Activated T-cell treated with anti-CD3 and anti-CD28 coated beads for 48 hours (primary cell): ENCODE measurements around the gene SMIM34.
"Not testable (repeated sequence)": the region's sequence is repeated elsewhere in the genome, so short reads cannot be mapped to it uniquely, and the experiment has no call there.

ENCODE experiments used
- DNase-seq: peaks from one replicate; pipeline ENCODE4 v3.0.0-alpha.2; 2020; ENCODE audit warnings: low read depth

The SMIM34 gene

GRCh38 chr21:34423805-34424204 is at the start of gene SMIM34:
Gene SMIM34 (minus strand): TSS chr21:34423951. CDS start chr21:34423839, 112 bp downstream.
- not testable (repeated sequence) for DNase-seq

GRCh38 chr21:34467333-34467732 is 43.6 kb upstream of the SMIM34 start:
- DNase-seq, result not testable (repeated sequence)

- DNase-seq, result not testable (repeated sequence)
Observed at GRCh38 chr21:34459426-34459825, 35.7 kb upstream of the SMIM34 start.

GRCh38 chr21:34458266-34458665 is 34.5 kb upstream of the SMIM34 start:
- not testable (repeated sequence) for DNase-seq

- not testable (repeated sequence) for DNase-seq
Observed at GRCh38 chr21:34456180-34456579, 32.4 kb upstream of the SMIM34 start.

- not testable (repeated sequence) for DNase-seq
Observed at GRCh38 chr21:34455628-34456027, 31.9 kb upstream of the SMIM34 start.

DNA sequence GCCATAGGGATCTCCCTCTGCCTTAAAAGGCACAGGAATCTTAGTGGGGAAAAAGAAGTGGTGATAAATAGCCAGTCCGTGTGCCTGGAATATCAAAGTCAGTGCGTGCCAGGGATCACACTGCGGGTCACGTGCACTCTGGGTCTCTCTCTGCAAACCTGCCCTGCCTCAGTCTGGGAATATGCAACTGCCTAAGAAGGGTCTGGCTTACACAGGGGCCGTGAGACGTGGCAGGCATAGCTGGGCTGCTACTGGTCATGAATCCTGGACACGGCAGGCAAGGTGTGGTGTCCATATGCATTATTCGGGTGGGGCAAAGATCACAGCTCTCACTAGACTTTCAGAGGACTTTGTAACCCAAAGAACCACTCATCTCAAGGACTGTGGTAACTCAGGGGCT is 23.3 kb upstream of the SMIM34 start:
- DNase-seq, result not testable (repeated sequence)

DNA sequence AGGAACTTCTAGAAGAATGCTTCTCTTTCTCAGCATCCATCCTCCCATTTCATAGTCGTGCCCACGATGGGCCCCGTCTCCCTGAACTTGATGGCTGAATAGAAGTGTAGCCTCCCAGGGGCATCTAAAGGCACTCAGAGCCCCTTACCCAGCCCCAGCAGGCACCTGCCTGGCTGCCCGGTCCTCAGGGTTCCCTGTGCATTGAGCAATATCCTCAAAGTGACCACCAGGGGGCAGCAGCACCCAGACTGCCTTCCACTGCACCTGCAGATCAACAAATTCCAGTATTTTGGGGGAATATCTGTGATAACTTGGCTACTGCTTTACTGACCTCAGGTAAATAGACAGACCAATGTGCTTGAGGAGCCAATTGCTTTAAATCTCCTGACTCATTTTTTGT is 19.7 kb upstream of the SMIM34 start:
- DNase-seq, result not testable (repeated sequence)

DNA sequence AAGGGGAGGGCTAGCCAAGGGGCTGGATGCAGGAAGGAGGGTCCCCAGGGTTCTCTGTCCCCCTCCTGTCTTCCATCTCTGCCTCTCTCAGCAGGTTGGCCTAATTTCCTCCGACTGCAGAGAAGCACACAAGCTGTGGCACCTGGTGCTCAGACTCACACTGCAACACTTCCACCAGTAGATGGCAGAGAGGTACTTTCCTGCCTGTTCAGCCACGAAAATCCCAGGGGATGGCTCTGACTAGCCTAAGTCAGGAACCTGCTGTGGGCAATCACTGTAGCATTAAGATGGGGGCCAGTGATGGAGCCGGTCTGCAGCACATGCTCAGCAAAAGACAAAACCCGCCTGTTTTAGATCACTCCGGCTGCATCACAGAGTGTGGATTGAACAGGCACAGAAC is 6.0 kb upstream of the SMIM34 start:
- DNase-seq, result not testable (repeated sequence)

GRCh38 chr21:34428441-34428840 is 4.7 kb upstream of the SMIM34 start:
- DNase-seq, result not testable (repeated sequence)

DNA sequence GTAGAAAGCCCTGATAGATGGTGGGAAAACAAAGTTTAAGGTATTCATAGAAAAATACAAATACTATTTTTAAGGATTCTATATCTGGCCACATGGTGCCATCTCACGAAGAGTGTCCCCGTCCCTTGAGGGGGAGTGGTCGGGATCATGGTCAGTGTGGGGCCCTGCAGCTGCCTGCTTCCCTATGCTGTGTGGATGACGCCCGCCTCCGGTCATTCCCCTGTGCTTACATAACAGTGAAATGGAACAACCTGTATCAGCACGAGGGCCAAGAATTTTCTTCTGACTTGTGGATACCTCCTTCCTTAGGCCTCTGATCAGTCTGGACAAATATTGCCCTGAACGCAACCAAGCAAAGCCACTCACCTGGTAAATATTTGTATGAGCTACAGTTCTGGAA is 3.6 kb upstream of the SMIM34 start:
- not testable (repeated sequence) for DNase-seq

- DNase-seq, result not testable (repeated sequence)
Observed at GRCh38 chr21:34417448-34418077, 6.2 kb downstream of the SMIM34 start.

DNA sequence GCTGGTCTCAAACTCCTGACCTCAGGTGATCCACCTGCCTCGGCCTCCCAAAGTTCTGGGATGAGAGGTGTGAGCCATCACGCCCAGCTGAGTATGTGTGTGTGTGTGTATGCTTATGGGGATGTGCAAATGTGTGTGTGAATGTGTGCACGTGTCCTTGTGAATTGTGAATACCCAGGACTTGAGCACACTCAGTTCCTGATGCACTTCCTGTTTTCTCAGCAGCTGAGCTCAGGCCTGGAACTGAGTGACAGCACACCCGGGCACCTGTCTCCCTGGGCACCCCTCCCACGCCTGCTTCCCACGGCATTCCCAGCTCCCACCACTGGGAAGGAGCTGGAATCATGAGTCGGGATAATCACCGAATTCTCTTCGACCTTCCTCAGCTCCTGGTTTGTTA is 16.5 kb downstream of the SMIM34 start:
- DNase-seq, result not testable (repeated sequence)

DNA sequence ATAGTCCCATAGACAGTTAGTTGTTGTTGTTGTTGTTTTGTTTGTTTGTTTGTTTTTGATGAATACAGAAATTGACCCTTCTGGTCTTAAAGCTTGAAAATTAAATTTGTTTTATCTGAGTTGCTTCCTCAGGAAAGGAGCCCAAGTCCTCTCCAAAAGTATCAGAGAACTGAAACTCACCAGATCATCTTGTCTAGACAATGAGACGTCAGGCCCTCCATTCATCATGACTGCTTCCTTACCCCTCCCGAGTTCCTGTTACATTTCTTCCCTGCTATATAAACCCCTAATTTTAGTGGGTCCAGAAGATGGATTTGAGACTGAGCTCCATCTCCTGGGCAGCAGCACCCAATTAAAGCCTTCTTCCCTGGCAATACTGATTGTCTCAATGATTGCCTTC is 17.1 kb downstream of the SMIM34 start:
- not testable (repeated sequence) for DNase-seq

GRCh38 chr21:34406102-34406501 is 17.6 kb downstream of the SMIM34 start:
- DNase-seq, result not testable (repeated sequence)

- not testable (repeated sequence) for DNase-seq
Observed at GRCh38 chr21:34405686-34406085, 18.1 kb downstream of the SMIM34 start.

DNA sequence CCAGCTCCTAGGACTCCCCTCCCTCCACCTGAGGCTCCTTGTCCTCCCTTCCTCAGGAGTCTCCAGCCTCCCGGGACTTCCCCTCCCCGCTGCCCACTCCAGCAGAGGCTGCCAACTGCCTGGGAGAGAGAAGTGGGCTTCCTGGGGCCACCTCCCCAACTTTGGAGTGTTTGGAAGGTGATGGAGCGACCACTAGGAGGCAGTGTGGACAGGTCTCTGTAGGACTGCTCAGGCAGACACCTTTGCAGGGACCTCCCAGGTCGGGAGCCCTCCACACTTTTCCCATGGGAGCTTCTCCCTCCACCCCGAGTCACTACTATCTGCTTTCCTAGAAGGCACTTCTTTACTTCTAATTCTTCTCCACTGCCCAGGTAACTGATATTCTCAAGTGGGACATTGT is 19.0 kb downstream of the SMIM34 start:
- DNase-seq, result not testable (repeated sequence)

GRCh38 chr21:34400522-34400921 is 23.2 kb downstream of the SMIM34 start:
- not testable (repeated sequence) for DNase-seq

DNA sequence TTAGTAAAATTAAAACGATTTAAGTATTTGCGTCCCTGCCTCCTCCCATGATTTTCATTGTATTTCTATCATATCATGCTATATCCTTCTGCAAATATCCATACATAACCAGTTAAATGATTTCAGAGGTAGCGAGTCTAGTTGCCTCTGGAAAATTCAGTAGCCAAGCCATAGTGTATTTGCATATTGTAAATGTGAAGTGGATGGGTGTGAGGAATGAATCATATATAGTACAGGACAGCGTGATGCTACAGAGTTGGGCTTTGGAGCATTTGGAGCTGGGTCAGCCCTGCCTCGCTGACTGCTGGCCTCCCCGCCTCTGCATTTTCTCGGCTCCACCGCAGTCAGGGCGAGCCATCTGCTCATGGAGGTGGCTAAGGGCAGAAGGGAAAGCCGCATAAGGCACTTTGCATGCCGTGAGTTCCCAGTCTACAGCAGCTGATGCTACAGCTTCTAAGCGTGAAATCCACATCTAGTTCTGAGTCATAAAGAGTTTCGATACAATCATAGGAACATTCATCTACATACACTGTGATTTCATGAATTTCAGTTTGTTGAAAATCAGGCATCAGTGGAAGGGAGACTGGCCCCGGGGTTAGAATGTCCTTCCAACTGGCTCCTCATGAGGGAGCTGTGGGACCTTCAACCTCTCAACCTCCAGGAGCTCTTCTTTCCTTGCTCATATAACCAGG is 39.9 kb downstream of the SMIM34 start:
- DNase-seq, result not testable (repeated sequence)

DNA sequence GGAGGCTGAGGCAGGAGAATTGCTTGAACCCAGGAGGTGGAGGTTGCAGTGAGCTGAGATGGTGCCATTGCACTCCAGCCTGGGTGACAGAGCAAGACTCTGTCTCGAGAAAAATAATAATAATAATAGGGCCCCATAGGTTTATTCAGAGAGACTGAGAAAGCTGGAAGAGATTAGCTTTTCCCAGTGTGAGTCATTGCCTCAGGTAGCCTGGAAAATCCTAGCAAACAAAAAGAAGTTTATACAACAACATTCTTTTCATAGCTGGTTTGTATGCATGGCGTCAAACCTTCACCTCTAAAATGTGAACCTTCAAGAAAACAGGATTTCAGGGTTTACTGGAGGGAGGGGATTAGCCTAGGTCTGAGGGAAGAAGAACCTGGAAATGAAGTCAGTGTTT is 40.6 kb downstream of the SMIM34 start:
- not testable (repeated sequence) for DNase-seq

- DNase-seq, result not testable (repeated sequence)
Observed at GRCh38 chr21:34375619-34375972, 48.2 kb downstream of the SMIM34 start.

DNA sequence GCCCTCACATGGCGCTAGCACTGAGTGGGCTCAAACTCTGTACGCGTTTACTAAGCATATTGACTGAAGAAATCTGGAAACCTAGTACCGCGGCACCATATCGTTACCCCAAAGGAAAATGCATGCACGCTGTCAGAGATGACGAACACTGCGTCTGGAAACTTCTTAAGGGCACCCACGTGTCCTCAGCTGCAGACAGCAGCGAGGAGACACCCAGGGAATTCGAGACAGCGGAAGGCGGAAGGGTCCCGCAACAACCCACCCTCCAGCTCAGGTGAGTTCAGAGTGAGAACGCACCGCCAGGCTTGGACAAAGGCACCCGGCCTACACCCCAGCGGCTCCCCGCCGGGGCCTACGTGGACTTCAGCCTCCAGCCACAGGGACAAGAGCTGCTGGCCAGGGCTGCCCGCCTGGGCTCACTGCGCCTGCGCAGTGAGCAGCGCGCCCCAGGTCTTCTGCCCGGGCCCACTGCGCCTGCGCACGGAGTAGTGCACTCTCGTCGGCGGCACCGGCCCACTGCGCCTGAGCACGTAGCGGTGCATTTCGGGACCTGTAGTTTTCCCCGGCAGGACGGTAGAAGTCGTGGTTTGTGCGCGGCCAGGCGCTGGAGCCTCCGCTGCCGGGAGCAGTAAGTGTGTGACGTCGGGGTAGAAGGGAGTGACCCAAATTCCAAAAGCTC is 48.7 kb downstream of the SMIM34 start, which contains the start of gene SMIM11:
SMIM11 (plus strand) TSS at position 568 of the 679 bp plus-strand sequence. CDS start 3,998 bp downstream, outside the sequence.
- DNase-seq, result not testable (repeated sequence)

- DNase-seq, result not testable (repeated sequence)
Observed at GRCh38 chr21:34374462-34374861, 49.3 kb downstream of the SMIM34 start.
